Activated T-cell treated with anti-CD3 and anti-CD28 coated beads, Interleukin-2, amount 50 U/mL, for 48 hours (primary cell): Measurements from ENCODE around the gene SCAPER.
"Not testable (repeated sequence)": the region's sequence is repeated elsewhere in the genome, so short reads cannot be mapped to it uniquely, and the experiment has no call there.

ENCODE experiments used
- DNase-seq, 2 experiments: peaks; one replicate each; pipeline ENCODE4 v3.0.0-alpha.2; 2020

Gene SCAPER

GRCh38 chr15:76763554-76763953 is 141.6 kb downstream of the SCAPER start:
- DNase-seq = no peak

GRCh38 chr15:76756381-76756780 is 148.8 kb downstream of the SCAPER start:
- DNase-seq = no peak

GRCh38 chr15:76753771-76754170 is 151.4 kb downstream of the SCAPER start:
- no peak for DNase-seq

GRCh38 chr15:76753131-76753530 is 152.0 kb downstream of the SCAPER start:
- no peak for DNase-seq

GRCh38 chr15:76752549-76752948 is 152.6 kb downstream of the SCAPER start:
- DNase-seq = peak; percentile 32 to 40

GRCh38 chr15:76737573-76737972 is 167.6 kb downstream of the SCAPER start:
- no peak for DNase-seq

- peak; percentile 21 to 29 for DNase-seq
These were observed 172.8 kb downstream of the SCAPER start for GRCh38 chr15:76732321-76732720.

- DNase-seq = no peak
These were observed 174.9 kb downstream of the SCAPER start for GRCh38 chr15:76730262-76730661.

GRCh38 chr15:76718863-76719262 is 186.3 kb downstream of the SCAPER start:
- no peak for DNase-seq

GRCh38 chr15:76714950-76715349 is 190.2 kb downstream of the SCAPER start:
- DNase-seq = no peak

- no peak for DNase-seq
These were observed 193.8 kb downstream of the SCAPER start for GRCh38 chr15:76711351-76711827.

- not testable (repeated sequence) for DNase-seq
These were observed 201.1 kb downstream of the SCAPER start for GRCh38 chr15:76704032-76704431.

GRCh38 chr15:76696840-76697239 is 208.3 kb downstream of the SCAPER start:
- DNase-seq = no peak

GRCh38 chr15:76692546-76692945 is 212.6 kb downstream of the SCAPER start:
- DNase-seq = not testable (repeated sequence)

- DNase-seq = not testable (repeated sequence)
These were observed 217.5 kb downstream of the SCAPER start for GRCh38 chr15:76687592-76687991.

GRCh38 chr15:76684002-76684401 is 221.1 kb downstream of the SCAPER start:
- DNase-seq = no peak

- DNase-seq = no peak
These were observed 222.3 kb downstream of the SCAPER start for GRCh38 chr15:76682833-76683232.

GRCh38 chr15:76682259-76682658 is 222.9 kb downstream of the SCAPER start:
- DNase-seq = no peak

- DNase-seq = no peak
These were observed 226.4 kb downstream of the SCAPER start for GRCh38 chr15:76678766-76679165.

- DNase-seq = no peak
These were observed 230.3 kb downstream of the SCAPER start for GRCh38 chr15:76674883-76675282.

GRCh38 chr15:76669521-76670207 is 235.5 kb downstream of the SCAPER start:
- no peak for DNase-seq

GRCh38 chr15:76668900-76669299 is 236.2 kb downstream of the SCAPER start:
- DNase-seq = no peak

GRCh38 chr15:76667943-76668715 is 237.0 kb downstream of the SCAPER start:
- no peak for DNase-seq

GRCh38 chr15:76664895-76665294 is 240.2 kb downstream of the SCAPER start:
- no peak for DNase-seq
